ENCODE measurements around the gene NRP2.

NRP2 gene

GRCh38 chr2:205752924-205753323 is 70.6 kb downstream of the NRP2 start:
- DNase-seq (ENCODE audit: low spot score) = no peak

- no peak for DNase-seq (ENCODE audit: low spot score)
Measured at GRCh38 chr2:205754285-205754923, 72.1 kb downstream of the NRP2 start.

- no peak for DNase-seq (ENCODE audit: low spot score)
Measured at GRCh38 chr2:205754924-205755321, 72.6 kb downstream of the NRP2 start.

GRCh38 chr2:205755923-205756322 is 73.6 kb downstream of the NRP2 start:
- DNase-seq (ENCODE audit: low spot score) = no peak

GRCh38 chr2:205757271-205757670 is 75.0 kb downstream of the NRP2 start:
- DNase-seq (ENCODE audit: low spot score) = no peak

GRCh38 chr2:205758051-205758450 is 75.8 kb downstream of the NRP2 start:
- DNase-seq (ENCODE audit: low spot score) = no peak

GRCh38 chr2:205758500-205758899 is 76.2 kb downstream of the NRP2 start:
- DNase-seq (ENCODE audit: low spot score) = no peak

- no peak for DNase-seq (ENCODE audit: low spot score)
Measured at GRCh38 chr2:205759257-205759656, 77.0 kb downstream of the NRP2 start.

GRCh38 chr2:205759732-205760131 is 77.4 kb downstream of the NRP2 start:
- no peak for DNase-seq (ENCODE audit: low spot score)

GRCh38 chr2:205760157-205760556 is 77.9 kb downstream of the NRP2 start:
- no peak for DNase-seq (ENCODE audit: low spot score)

GRCh38 chr2:205761421-205761820 is 79.1 kb downstream of the NRP2 start:
- DNase-seq (ENCODE audit: low spot score) = no peak

GRCh38 chr2:205762881-205763280 is 80.6 kb downstream of the NRP2 start:
- no peak for DNase-seq (ENCODE audit: low spot score)

GRCh38 chr2:205763708-205764211 is 81.5 kb downstream of the NRP2 start:
- peak; percentile 29 for DNase-seq (ENCODE audit: low spot score)

GRCh38 chr2:205764270-205764746 is 82.0 kb downstream of the NRP2 start:
- no peak for DNase-seq (ENCODE audit: low spot score)

- DNase-seq (ENCODE audit: low spot score) = no peak
Measured at GRCh38 chr2:205765151-205765550, 82.8 kb downstream of the NRP2 start.

GRCh38 chr2:205766779-205767359 is 84.6 kb downstream of the NRP2 start:
- peak; percentile 73 for DNase-seq (ENCODE audit: low spot score)

- no peak for DNase-seq (ENCODE audit: low spot score)
Measured at GRCh38 chr2:205767617-205768016, 85.3 kb downstream of the NRP2 start.

- no peak for DNase-seq (ENCODE audit: low spot score)
Measured at GRCh38 chr2:205768341-205768740, 86.0 kb downstream of the NRP2 start.

- DNase-seq (ENCODE audit: low spot score) = no peak
Measured at GRCh38 chr2:205768815-205769494, 86.7 kb downstream of the NRP2 start.

- DNase-seq (ENCODE audit: low spot score) = no peak
Measured at GRCh38 chr2:205769495-205769850, 87.2 kb downstream of the NRP2 start.

- DNase-seq (ENCODE audit: low spot score) = no peak
Measured at GRCh38 chr2:205769879-205770278, 87.6 kb downstream of the NRP2 start.

GRCh38 chr2:205770577-205770976 is 88.3 kb downstream of the NRP2 start:
- no peak for DNase-seq (ENCODE audit: low spot score)

- no peak for DNase-seq (ENCODE audit: low spot score)
Measured at GRCh38 chr2:205771031-205771430, 88.7 kb downstream of the NRP2 start.
